Measurements from ENCODE around the gene PRKCA.

Gene PRKCA

DNA sequence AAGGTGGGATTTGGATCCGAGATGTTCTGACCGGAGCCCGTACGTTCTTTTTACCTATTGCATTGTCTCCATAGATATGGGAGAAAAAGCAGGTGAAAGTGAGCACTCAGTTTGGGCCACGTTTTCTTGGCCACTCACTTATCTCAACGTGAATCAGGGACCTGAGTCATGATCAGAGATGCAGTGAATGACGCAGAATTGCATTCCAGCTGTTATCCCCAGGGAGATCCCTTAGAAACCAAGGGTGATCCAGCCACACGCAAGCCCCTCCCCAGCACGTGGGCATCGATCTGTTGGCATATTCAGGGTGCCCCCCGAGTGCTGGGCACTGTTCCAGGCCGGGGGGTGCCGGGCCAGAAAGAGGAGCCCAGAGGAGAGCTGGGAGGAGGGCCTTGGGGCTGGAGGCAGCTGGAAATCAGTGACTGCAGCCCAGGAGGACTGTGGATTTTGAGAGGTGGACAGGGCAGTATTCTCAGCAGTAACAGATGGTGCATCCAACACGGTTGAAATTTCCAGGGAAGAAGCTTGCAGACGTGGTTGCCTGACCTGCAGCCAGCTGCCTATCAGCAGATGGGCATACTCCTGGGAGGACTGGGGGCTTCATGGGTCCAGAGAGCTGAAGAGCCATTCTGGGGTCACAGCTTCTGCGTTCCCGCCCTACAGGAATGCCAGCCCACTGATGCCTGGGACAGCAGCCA lies 445.3 kb downstream of the PRKCA start:
- no peak for DNase-seq (ENCODE audit: low read depth)

DNA sequence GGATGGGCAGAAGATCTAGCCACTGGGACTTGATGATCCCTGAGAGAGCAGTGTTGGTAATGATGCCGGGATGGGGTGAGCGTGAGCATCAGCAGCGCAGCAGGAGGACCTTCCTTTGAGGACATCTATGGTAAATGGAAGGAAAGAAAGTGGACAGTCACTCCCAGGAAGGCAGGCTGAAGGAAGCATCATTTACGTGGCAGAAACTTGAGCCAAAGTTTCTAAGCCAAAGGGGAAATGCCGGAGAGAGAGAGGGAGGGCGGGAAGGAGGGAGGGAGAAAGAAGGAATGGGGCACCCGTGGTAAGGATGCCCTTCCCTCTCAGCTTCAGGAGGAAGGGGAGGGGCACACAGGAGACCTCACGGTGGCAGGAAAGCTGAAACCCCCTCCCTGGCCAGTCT lies 446.2 kb downstream of the PRKCA start:
- no peak for DNase-seq (ENCODE audit: low read depth)

DNA sequence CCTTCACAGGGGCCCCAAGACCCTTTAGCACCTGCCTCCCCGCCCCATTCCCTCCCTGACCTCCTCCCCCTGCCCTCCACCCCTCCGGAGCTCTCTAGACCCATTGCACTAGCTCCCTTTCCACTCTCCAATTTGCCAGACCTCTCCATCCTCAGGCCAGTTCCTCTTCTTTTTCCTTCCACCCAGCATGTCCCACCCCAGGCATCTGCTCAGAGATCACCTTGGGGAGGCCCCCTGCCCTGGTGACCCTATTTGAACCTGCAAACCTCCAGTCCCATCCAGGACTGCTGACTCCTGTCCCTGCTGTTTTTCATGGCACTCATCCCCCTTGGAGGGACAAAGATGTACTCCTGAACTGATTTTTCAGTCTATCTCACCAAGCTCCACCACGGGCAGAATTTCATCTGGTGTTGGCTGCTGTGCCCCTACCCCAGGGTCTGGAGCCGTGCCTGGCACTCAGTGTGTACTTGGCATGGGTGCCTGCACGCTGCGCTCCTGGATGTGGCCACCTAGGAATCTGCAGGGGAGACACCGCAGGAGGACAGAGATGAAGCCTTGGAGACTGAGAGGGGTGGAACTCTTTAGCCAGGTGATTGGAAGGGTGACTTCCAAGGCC lies 446.9 kb downstream of the PRKCA start:
- no peak for DNase-seq (ENCODE audit: low read depth)

DNA sequence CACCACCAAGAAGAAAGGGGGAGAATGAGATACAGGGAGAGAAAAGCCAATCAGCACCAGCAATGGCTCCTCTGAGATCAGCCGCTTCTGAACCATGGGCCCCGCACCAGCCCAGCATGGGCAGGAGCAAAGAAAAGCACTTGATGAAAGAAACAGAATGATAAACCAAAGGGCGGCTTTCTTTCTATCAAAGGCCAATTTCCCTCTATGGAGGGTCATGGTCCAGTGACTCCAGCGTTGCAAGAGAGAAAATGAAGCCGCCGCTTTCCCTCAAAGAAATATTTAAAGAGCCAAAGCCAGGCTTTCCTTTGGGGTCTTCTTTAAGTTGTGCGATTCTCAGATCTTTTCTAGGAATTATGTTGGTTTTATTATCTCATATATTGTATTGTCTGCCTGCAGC lies 447.7 kb downstream of the PRKCA start:
- no peak for DNase-seq (ENCODE audit: low read depth)

DNA sequence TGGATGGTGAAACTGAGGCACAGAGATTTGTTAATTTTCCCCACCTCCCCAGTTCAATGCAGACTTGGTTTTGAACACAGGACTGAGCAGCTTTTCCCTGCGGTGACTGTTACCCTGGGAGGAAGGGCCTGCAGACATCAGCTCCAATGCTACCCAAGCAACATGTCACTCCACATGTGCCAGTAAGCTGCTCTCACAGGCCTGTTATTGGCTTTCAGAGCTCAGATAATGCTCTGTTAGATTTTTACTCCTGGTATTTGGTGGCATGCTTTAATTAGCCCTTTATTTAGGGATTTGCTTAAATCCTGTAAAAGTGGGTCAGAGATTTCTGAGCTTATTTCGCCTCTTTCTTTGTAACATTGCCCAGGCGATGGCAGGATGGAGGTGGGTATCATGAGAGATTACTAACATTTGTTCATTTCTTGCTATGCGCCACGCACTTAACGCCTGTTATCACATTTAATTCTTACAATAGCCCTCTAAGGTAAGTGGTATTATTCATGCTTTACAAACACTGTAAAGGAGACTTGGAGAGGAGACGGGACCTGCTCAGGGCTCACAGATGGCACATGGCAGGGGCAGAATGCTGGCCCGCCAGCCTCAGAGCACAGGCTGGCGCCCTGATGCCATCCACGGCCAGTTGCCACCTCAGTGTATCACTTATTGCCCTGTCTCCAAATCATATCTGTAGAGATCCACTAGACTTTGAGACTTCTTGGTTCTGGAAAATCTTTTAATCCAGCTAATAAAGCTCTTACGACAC lies 448.5 kb downstream of the PRKCA start:
- DNase-seq (ENCODE audit: low read depth): no peak

DNA sequence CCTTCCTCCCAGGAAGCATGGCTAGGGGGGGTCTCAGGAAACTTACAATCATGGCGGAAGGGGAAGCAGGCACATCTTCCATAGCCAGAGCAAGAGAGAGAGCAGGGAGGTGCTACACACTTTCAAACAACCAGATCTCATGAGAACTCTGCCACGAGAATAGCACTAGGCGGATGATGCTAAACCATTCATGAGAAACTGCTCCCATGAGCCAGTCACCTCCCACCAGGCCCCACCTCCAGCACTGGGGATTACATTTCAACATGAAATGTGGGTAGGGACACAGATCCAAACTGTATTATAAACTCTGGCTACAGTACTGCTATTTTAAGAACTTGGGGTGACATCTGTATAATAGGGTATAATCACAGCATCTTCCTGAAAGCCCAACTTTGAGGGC lies 449.4 kb downstream of the PRKCA start:
- DNase-seq (ENCODE audit: low read depth): no peak

DNA sequence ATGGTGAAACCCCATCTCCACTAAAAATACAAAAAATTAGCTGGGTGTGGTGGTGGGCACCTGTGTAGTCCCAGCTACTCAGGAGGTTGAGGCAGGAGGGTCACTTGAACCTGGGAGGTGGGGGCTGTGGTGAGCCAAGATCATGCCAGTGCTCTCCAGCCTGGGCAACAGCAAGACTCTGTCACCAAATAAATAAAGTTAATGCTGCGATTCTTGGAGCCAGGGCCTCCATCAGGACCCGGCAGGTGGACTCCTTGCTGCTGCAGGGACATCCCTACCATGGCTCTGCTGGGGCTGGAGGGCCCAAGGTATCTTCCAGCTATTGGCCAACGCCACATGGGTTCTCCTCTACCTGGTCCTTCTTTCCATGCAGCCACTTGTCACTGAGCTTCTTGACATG lies 450.0 kb downstream of the PRKCA start:
- no peak for DNase-seq (ENCODE audit: low read depth)

DNA sequence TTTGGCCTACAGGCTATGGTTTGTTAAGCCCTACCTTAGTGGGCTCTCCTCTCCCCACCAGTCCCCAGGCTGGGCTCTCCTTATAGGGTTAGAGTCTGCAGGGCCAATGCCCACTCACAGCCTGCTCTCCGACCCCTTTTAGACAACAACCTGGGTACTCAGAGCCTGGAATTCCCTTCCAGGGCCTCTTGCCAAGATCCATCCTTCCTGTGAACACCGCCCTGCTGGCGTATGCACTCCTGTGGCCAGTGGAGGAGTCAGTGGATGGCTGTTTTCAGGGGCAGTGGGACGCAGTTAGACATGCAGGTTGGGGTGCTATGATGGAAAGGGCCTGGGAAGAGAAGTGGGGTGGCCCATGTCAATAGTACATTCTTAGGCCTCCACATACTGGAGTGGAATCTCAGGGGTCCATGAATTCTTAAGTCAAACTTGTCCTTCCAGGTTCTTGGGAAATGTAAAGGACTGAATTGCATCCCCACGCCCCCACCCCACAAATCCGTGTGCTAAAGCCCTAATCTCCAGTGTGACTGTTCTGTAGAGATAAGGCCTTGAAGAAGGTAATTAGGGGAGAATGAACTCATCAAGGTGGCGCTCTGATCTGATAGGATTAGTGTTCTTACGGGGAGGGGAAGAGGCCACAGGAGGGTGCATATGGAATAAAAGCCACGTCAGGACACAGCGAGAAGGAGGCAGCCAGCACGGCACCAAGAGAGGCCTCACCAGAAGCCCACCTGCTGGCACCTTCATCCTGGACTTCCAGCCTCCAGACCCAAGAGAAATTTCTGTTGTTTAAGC lies 450.9 kb downstream of the PRKCA start:
- DNase-seq (ENCODE audit: low read depth): no peak

DNA sequence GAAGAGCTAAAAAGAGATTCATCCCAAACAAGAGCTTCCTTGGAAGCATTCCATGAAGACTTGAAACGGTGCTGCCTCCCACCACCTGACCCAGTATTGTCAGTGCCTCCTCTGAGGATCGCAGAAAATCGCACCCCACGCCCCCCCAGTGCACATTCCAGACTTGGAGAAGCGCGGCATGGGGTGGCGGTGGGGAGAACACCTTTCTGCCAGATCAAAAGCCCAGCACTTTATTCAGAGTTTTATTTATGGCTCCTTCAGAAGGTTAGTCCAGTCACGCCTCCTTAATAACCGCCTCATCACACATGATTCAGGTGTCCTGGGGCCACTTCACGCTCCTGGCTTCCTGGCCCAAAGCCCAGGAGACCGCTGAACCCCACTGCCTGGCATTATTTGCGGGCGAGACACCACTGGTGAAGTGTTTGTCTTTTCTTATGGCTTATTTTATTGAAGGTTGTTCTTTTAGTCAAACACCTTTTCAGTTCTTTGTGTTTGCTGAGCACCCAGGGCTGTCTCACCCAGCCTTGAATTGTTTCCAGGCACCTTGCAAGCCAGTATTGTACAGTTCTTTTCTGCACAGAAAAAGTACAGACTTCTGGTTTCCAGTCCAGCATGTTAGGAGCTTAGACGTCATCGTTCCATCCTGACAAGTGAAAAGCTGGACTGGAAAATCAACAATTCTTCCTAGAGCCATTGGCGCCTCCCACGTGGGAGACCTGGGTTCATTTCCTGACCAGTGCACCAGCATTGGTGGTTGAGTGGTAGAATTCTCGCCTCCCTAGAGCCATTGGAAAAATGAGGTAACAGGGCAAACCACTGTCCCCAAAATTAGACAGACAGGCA lies 452.9 kb downstream of the PRKCA start:
- DNase-seq (ENCODE audit: low read depth): no peak

DNA sequence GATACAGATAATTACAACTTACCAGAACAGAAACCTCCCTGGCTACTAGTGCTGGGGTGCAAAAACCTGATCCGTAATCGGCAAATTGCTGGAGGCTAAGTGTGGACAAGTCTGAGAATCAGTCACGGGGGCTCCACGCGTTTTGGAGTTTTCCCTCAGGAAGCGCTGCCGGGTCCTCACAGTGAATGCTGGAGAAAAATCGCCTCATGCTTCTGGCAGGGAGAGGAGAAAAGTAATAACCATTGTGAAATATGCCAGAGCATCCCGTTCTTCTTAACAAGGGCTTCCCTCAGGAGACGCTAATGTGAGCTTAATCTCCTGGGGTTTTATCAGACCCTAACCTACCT lies 453.5 kb downstream of the PRKCA start:
- no peak for DNase-seq (ENCODE audit: low read depth)

DNA sequence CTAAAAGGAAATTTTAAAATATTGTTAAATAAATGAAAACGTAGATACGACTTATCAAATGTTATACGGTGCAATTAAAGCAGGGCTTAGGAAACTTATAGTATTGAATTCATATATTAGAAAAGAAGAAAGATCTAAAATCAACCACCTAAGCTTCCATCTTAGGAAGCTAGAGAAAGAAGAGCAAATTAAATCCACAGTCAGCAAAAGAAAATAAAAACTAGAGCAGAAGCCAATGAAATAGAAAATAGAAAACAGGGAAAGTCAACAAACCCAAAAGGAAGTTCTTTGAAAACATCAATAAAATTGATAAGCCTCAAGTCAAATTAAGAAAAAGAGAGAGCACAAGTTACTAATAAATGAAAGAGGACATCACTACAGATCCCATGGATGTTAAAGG lies 457.9 kb downstream of the PRKCA start:
- no peak for DNase-seq (ENCODE audit: low read depth)

DNA sequence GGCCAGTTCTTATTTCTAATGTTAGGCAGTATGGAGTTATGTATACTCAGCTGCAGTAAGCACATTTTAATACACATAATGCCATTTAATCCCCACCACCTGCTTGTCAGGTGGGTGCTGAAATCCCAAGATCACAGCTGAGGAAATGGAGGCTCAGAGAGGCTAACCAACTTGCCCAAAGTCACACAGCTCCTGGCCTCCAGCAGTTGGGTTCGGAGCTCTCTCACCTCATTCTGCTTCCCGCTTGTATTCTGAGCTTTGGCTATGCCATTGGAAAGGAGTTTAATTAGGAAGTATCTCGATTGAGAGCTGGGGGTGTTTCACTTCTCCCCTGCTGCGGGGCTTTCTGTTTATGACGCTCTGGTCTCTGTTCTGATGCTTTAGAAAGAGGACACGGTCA lies 459.9 kb downstream of the PRKCA start:
- DNase-seq (ENCODE audit: low read depth): no peak

DNA sequence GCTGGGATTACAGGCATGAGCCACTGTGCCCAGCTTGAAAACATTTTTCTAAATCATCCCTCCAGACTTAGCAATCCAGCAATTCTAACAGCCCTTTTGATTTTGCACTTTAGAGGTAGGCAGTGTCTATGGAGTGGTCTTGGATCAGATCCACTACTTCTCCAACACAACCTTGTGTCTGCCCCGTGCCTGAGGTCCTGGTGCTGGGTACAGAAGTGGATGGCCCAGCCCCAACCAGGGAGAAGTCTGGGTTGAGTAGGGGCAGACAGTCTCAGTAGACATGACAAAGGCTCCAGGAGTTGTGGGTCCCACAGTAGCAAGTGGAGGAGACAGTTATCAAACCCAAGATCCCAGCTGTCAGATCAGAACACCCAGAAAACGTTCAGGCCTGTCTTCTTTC lies 460.6 kb downstream of the PRKCA start:
- no peak for DNase-seq (ENCODE audit: low read depth)

DNA sequence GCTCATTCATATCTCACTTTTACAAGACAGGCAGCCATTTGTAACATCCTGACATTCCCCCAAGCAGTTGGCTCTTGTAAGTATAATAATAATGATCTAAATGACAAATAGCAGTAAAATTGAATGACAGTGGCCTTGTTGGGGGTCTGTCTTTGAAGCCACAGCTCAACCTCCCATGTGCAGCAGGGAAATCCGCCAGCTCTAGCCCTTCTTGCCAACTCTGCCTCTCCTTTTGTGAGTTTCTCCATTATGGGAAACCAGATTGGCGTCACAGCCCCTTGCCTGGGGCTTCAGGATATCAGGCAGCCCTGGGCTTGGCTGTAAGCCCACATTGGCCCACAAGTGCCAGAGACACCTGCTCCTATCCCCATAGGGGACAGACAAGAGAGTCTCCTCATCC lies 462.1 kb downstream of the PRKCA start:
- DNase-seq (ENCODE audit: low read depth): no peak

DNA sequence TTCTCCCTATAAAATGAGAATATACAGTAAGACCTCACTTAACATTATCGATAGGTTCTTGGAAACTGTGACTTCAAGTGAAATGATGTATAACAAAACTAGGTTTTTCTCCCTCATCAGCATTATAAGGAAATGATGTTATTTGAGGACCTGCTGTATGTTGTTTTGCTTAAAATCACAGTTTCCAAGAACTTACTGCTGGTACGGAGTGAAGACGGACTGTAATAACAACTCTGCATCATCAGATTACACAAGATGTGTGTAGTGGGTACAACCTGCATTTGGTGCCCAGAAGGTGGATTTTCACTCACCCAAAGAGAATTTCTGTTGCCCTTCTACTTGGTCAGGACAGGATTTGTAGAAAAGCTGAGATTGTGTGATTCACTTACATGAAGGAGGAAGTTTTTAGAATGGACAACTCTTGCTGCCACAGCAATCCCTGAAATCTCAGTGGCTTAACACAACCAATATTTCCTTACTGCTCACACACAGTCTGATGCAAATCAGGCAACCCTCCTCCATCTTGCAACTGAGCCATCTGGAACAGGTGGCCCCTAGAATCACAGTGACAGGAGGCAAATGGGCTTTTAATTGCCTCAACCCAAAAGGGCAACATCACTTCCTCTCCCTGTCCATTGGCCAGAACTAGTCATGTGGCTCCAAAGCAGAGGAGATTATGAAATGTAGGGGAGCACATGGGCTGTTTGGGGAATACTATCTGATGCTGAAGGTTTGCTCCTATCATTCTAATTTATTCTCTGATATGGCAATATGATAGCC lies 464.9 kb downstream of the PRKCA start:
- no peak for DNase-seq (ENCODE audit: low read depth)

DNA sequence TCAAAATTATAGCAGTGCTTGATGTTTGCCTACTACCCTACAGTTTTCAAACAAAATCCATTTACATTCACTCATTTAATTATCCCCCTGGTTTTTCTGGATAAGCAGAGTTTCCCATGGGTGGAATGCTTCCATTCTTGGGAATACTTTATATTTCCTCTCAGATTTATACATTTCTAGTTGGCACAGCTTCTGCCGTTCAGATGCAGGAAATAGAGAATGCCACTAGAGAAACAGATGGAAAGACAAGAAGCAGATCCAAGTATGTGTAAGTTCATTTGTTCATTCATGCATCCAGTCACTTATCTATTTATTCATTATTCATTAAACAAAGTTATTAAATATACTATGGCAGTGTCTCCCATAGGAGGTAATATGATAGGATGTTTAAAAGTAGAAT lies 467.5 kb downstream of the PRKCA start:
- DNase-seq (ENCODE audit: low read depth): no peak

DNA sequence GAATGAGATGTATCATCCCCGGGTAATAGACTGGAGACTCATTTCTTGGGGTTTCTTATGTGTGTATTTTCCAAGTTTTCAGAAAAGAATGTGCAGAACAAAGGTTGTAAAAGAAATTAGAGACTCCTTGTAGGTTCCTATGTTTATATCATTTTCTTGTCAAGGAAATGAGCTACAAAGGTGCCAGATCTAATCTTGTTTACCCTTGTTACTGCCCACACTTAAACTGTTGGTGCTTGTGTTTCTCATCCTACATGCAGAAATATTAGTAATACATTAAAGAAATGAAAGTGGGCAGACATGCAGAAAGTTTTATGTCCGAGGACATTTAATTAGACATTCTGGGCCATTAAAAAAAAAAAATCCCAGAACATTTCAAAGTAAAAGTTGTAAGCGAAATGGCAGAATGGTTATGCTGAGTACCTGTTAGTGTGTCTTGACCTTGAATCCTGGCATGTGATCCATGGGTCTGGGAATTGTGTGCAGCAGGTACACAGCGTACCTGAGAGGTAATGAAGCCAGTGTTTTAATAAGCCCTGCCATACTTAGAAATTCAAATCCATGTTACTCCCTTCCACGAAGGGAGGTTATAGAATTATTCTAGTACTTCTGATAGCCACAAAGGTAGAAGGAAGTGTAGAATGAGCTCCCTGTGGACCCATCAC lies 469.9 kb downstream of the PRKCA start:
- no peak for DNase-seq (ENCODE audit: low read depth)

DNA sequence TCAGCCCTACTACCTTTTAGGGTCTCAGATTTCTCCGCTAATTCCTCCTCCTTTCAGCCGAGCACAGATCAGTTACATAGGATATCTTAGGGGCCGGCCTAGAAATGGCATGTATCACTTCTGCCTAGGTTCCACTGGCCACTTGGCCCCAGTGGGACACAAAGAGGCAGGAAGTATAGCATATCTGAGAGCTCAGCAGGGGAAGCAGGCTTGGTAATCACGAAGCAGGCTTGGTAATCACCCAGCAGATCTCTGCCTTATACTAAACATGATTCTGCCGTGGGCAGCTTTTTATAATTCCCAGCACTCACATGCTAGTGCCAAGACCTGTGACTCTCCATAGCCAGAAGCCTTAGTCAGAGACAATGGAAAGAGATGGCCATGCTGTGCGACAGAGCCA lies 472.9 kb downstream of the PRKCA start:
- DNase-seq (ENCODE audit: low read depth): no peak

DNA sequence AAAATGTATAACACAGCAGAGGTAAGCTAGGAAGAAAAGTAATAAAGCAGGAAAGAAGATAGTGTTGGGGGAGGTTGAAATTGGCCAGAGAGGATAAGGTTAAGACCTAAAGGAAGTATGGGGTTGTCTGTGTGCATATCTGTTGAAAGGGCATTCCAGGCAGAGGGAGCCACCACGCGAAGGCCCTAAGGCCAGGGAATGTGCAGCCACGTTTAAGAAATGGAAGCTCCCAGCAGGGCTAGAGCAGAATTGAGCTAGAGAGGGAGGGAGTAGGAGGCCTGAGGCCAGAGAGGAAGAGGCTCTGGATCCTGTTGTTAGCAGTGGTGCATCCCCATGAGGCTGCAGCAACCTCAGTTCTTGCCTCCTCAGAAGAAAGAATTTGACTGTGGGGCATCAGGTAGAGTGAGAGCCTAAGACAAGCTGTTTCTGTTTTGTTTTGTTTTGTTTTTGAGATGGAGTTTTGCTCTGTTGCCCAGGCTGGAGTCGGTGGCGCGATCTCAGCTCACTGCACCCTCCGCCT lies 473.5 kb downstream of the PRKCA start:
- DNase-seq (ENCODE audit: low read depth): no peak

DNA sequence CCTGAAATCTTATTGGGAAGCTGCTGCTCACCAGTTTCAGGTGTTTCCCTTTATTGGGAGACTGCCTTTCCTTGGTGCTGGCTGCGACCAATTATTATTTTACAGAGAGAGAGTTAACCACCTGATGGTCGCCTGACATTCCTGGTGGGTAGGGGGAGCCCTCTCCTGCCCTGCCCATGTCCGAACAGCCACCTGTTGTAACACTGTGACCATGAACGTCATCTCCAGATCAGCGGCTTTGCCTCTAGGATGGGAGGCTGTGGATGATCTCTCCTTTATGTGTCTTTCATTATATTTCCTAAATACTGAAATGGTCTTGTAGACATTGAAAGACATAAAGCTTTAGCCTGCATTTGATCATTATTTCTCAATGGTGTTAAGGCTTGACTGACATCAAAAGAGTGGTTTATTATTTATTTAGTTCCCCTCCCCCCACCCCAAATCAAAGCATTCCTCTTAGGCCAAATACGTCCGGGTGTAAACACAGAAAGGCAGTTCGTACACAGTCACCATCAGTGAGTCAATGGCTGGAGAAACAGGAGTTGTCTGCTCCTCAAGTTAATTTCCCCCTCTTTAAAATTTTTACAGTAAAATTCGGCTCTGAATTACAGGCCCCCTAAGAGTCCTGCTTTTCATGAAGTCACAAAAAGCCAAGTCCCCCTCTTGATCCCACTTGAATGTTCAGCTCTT lies 474.7 kb downstream of the PRKCA start:
- no peak for DNase-seq (ENCODE audit: low read depth)
